Activated T-helper 2 cell treated with anti-CD3 and anti-CD28 coated beads, Interferon-gamma antibody, Interleukin-2, Interleukin-4, amounts not matched to agents 10 μg/mL and 5 μg/mL and 100 μg/mL, durations not matched to agents 14 hours and 24 hours and 36 hours (primary cell): ENCODE data around the gene PRELP. TPM values are rescaled to one million over a fixed set of nuclear protein-coding genes. Genes with fewer than 3 reads are reported as not detected.

Experiments
- total RNA-seq: library from RNA; stranded (reverse); gene quantifications from 2 replicates; pipeline ENCODE4 v1.2.3, GENCODE V29; 2022

PRELP gene
- total RNA-seq, 1 donor from 2014 or later, result not detected

Other genes starting within 250 kb of the PRELP start
- 0.09 and 0.34 TPM in 2 replicates for gene CHIT1, start 246.1 kb upstream of the PRELP start, total RNA-seq
- gene BTG2, start 170.3 kb upstream of the PRELP start, total RNA-seq, result 98.1 and 98.8 TPM in 2 replicates
- gene FMOD, start 124.7 kb upstream of the PRELP start, total RNA-seq, result 4.0 and 5.4 TPM in 2 replicates
- gene OPTC, start 18.3 kb downstream of the PRELP start, total RNA-seq, result not detected in 2 replicates
- 50.3 and 50.8 TPM in 2 replicates for gene ATP2B4, start 151.0 kb downstream of the PRELP start, total RNA-seq